HG03571 (cell line): ENCODE measurements around the gene NANS.
"Not testable (repeated sequence)": the region's sequence is repeated elsewhere in the genome, so short reads cannot be mapped to it uniquely, and the experiment has no call there.

ENCODE experiments used
- ATAC-seq: cut with Tn5 transposase; IDR thresholded peaks from one replicate; pipeline ENCODE4 v1.9.1; 2021; ENCODE audit not compliant: unreplicated experiment

The NANS gene

GRCh38 chr9:98056269-98057137 is at the start of gene NANS:
Gene NANS, plus strand, starts transcription at chr9:98056732. Its CDS starts 77 bp downstream, at chr9:98056809.
- peak; percentile 91 for ATAC-seq

- ATAC-seq: no peak
Measured at GRCh38 chr9:98007251-98007928, 49.1 kb upstream of the NANS start.

DNA sequence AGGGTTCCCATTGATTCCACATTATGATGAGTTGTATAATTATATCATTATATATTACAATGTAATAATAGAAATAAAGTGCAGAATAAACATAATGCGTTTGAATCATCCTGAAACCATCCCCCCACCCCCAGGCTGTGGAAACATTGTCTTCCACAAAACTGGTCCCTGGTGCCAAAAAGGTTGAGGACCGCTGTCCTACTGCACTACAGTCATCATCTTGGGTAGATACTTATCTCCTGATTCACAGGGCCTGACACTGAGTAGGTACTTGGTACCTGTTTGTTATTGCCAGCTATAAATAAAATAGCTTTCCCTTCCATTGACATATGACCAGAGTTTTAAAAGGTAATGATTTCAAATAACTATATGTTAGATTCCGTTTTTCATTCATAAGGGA is 47.8 kb upstream of the NANS start:
- ATAC-seq: no peak

- no peak for ATAC-seq
Measured at GRCh38 chr9:98009437-98009836, 47.1 kb upstream of the NANS start.

GRCh38 chr9:98009936-98010335 is 46.6 kb upstream of the NANS start:
- ATAC-seq: no peak

DNA sequence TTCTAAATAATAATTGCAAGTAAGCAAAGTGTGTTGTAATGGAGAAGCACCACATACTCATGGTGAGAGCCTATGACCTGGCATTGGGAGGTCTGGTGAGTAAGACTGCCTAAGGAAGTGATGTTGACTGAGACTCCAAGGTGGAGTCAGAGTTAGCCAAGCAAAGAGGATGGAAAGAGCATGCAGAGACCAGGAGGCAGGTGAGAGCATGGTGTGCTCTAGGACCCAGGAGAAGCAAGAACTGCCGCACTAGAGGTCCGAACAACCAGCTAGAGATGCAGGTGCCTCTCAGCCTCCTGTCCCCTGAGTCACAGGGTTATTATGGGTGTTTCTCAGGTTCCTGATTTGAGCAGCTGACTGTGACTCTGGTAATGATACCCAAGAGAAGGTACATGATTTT is 46.1 kb upstream of the NANS start:
- ATAC-seq: no peak

GRCh38 chr9:98011122-98011521 is 45.4 kb upstream of the NANS start:
- no peak for ATAC-seq

DNA sequence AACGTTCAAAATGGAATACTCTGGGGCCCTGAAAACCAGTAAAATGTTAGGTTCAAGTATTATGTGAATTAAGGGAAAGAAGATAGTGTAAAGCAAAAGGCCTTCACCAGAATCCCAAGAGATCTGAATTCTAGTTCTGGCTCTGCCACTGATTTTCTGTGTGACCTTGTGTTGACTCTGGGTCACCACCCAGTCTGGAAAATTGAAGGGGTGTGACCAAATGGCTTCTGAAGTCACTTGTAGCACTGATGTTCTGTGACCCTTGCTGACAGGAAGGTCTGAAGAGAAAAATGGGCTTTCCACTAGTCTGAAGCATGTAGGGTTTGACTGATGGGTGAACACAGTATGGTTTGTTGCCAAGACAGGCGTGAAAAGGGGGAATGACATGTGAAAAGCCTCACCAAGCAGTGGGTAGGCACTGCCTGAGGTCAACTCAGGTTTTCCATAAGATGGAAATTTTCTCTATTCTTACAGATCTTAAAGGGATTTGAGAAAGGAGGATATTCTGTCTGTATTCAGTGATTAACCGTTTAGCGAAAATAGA is 40.3 kb upstream of the NANS start:
- ATAC-seq: no peak

GRCh38 chr9:98017306-98017705 is 39.2 kb upstream of the NANS start:
- ATAC-seq: no peak

- no peak for ATAC-seq
Measured at GRCh38 chr9:98018347-98018746, 38.2 kb upstream of the NANS start.

GRCh38 chr9:98019098-98019497 is 37.4 kb upstream of the NANS start:
- ATAC-seq: no peak

DNA sequence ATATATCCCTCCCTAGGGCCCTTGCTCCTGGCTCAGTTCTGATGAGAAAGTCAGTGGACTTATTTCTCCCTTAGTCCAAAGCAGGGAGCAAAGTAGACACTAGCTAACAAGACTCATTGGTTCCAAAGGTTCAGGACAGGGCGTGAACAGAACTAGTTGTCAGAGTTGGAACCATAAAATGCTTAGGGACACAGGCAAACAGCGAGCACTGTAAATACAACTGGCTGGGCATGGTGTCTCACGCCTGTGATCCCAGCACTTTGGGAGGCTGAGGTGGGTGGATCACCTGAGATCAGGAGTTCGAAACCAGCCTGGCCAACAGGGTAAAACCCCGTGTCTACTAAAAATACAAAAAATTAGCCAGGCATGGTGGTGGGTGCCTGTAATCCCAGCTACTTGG is 36.7 kb upstream of the NANS start:
- ATAC-seq: not testable (repeated sequence)

DNA sequence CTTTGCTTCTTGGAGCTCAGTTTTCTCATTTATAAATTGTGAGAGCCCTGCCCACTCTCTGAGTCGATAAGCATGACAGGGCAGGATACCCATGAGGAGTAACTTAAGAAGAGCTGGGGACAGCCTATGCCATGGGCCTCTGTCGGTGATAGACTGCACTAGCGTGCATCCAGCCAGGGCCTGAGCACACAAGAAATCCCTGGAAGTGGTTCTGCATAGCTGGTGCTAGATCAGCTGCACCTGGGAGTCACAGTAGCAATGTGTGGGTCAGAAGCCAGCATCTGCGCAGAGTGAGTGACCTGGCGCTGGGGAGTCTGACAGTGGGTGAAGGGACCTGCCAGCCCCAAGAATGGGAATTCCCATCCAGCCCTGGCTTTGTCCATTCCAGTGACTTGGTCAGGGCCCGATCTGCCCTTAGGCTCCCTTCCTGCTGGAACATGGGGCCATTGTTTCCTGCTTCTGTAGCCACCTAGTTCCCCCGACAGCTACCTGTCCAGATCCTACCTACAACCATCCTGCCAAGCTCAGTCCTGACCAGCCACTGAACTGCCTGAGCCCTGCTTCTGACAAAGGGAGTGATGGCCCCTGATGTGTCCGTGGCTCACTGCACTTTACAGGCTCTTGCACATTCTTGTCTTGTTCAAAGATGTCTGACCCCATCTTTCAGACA is 35.9 kb upstream of the NANS start:
- no peak for ATAC-seq

DNA sequence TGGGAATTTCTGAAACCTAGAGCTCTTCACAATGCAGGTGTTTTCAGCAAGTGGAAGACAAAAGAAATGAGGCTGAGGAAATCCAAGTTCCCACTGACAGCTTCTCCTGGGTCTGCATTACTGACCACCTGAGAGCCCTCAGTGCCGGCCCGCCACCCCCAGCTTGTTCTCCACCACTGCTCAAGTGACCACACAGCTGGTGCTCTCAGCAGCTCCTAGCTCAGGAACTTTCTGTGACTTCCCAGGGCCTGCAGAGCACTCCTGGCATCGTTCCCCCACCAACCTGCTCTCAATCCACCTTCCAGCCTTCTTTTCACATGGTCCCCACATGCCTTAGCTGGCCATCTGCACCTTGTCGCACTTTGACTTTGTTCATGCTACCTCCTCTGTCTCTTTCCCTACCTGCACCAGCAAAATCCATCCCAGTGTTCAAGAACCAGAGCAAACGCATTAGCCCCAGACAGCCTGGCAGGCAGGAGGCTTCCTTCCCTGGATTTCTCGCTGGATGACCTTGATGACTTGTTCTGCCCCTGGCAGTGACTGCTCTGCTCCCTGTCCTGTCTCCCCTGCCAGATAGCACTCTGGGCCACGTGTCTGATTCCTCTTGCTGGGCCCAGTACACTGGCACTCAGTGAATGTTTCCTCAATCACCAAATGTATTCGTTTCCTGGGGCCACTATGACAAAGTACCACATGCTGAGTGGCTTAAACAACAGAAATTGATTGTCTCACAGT is 35.1 kb upstream of the NANS start:
- ATAC-seq: no peak

DNA sequence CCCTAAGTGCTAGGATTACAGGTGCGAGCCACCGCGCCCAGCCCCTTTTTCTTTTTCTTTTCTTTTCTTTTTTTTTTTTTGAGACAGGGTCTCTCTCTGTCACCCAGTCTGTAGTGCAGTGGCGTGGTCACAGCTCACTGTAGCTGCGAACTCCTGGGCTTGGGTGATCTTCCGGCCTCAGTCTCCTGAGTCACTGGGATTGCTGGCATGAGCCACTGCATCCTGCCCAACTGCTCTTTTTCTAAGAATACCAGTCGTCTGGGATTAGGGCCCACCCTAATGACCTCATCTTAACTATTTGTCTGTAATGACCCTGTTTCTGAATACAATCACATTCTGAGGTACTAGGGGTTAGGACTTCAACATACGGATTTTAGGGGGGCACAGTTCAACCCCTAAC is 34.1 kb upstream of the NANS start:
- no peak for ATAC-seq

GRCh38 chr9:98024702-98025101 is 31.8 kb upstream of the NANS start:
- no peak for ATAC-seq

DNA sequence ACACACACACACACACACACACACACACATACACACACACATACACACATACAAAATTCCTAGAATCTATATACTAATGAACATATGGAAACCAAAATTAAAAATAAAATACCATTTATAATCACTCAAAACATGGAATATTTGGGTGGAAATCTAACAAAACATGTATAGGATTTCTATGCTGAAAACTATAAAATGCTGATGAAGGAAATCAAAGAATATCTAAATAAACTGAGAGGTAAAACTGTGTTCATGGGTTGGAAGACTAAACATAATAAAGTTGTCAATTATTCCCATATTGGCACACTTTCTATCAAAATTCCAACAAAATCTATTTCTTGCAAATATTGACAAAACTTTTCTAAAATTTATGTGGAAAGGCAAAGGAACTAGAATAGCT is 25.4 kb upstream of the NANS start:
- no peak for ATAC-seq

DNA sequence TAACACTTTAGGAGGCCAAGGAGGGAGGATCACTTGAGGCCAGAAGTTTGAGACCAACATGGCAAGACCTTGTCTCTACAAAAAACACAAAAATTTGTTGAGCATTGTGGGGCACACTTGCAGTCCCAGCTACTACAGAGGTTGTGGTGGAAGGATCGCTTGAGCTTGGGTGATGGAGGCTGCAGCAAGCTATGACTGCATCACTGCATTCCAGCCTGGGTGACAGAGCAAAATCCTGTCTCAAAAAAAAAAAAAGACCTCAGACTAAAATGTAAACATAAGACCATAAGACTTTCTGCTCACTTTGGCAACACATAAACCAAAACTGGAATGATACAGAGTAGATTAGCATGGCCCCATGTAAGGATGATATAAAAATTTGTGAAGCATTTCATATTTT is 24.6 kb upstream of the NANS start:
- ATAC-seq: no peak

GRCh38 chr9:98034593-98035546 is 21.7 kb upstream of the NANS start:
- peak; percentile 34 for ATAC-seq

DNA sequence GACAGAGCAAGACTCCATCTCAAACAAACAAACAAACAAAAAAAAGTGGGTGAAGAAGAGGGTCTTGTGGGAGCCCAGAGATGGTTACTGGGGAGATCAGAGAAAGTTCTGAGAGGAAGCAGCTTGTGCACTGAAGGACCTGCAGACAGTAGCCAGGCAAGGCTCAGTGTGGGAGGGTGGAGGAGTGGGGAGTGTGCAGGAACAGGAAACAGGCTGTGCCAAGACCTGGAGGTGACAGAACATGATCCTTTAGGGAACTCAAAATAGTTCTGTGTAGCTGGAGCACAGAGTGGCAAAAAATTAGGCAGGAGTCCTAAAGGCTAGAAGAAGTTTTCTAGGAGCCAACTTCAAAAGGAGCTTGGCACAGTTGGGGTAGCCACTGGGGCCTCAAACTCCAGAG is 19.2 kb upstream of the NANS start:
- no peak for ATAC-seq
